Tibial nerve (tissue), 3 donors: ENCODE results near the gene TOM1L2.

Source experiments
- POLR2A ChIP-seq, 2 donors: fragments of 450-650 bp; IDR thresholded peaks; one replicate each; pipeline ENCODE4 v1.6.1; 2017; ENCODE audit warnings: antibody characterized with exemption in 2 of 2, mild to moderate bottlenecking in 2 of 2, moderate library complexity in 2 of 2
- TF ChIP-seq, protein P1 (sequence below), 5 experiments: fragments of 200-600 bp in 3 of 5; fragments of 450-650 bp in 2 of 5; sonication (generic) in 3 of 5; IDR thresholded peaks; one replicate each; pipeline ENCODE4 v1.5.1; 2016 to 2019; ENCODE audit warnings: antibody characterized with exemption in 5 of 5, mild to moderate bottlenecking in 3 of 5, moderate library complexity in 2 of 5

DNA sequence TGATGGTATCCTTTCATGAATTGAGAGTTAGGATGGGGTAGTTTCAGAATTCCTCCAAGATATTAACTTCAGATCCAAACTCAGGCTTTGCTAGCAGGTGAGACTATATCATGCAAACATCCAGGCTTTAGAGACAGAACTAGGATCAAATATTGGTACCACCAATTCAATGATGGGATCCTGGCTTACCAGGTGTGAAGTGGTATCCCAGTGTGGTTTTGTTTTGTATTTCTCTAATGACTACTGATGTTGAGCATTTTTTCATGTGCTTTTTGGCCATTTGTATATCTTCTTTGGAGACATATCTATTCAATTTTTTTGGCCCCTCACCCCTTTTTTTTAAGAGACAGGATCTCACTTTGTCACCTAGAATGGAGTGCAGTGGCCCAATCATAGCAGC, 57.0 kb downstream of the TOM1L2 start:
- TF ChIP-seq, protein P1, sequence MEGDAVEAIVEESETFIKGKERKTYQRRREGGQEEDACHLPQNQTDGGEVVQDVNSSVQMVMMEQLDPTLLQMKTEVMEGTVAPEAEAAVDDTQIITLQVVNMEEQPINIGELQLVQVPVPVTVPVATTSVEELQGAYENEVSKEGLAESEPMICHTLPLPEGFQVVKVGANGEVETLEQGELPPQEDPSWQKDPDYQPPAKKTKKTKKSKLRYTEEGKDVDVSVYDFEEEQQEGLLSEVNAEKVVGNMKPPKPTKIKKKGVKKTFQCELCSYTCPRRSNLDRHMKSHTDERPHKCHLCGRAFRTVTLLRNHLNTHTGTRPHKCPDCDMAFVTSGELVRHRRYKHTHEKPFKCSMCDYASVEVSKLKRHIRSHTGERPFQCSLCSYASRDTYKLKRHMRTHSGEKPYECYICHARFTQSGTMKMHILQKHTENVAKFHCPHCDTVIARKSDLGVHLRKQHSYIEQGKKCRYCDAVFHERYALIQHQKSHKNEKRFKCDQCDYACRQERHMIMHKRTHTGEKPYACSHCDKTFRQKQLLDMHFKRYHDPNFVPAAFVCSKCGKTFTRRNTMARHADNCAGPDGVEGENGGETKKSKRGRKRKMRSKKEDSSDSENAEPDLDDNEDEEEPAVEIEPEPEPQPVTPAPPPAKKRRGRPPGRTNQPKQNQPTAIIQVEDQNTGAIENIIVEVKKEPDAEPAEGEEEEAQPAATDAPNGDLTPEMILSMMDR (IDR thresholded peaks at IDR 0.05) = no peak
- no peak for TF ChIP-seq POLR2A (IDR thresholded peaks at IDR 0.05)
